ENCODE results near the gene EGLN2.

The EGLN2 gene

GRCh38 chr19:40802300-40803169, 3.5 kb downstream of the EGLN2 start:
- TF ChIP-seq EZH2 (IDR thresholded peaks at IDR 0.05), result no peak
- no peak for TF ChIP-seq POLR2AphosphoS5 (IDR thresholded peaks at IDR 0.05; ENCODE audit: borderline replicate concordance, low read depth, low read length)
- TF ChIP-seq FOXP2 (optimal IDR thresholded peaks at IDR 0.05; ENCODE audit: control extremely low read depth, extremely low read length, insufficient read depth), result no peak
- Histone ChIP-seq H3K9me3 (ENCODE audit: low read depth, low read length) (no peaks in the 10 kb centered on the region), H3K4me3 (peak overlapping the region; percentile 30; the same call in 1 of the 2 replicates), H3K36me3 (ENCODE audit: insufficient read depth, low read length) (peaks cover 54% of the 10 kb centered on the region), H3K27ac (no peak overlapping the region), H3K9ac (ENCODE audit: insufficient read length) (peak overlapping the region; percentile 33)
- DNase-seq (ENCODE audit: low read depth, low spot score), result no peak

GRCh38 chr19:40803170-40803856, 4.3 kb downstream of the EGLN2 start:
- TF ChIP-seq EZH2 (IDR thresholded peaks at IDR 0.05), result no peak
- TF ChIP-seq POLR2AphosphoS5 (IDR thresholded peaks at IDR 0.05; ENCODE audit: borderline replicate concordance, low read depth, low read length), result no peak
- no peak for TF ChIP-seq FOXP2 (optimal IDR thresholded peaks at IDR 0.05; ENCODE audit: control extremely low read depth, extremely low read length, insufficient read depth)
- peaks cover 62% of the 10 kb centered on the region for H3K36me3 ChIP-seq (ENCODE audit: insufficient read depth, low read length)
- 0 out of 2 replicates have a peak overlapping the region, but pooled peaks have one; percentile 2 for H3K27ac ChIP-seq
- no peak overlapping the region for H3K9ac ChIP-seq (ENCODE audit: insufficient read length)
- no peaks in the 10 kb centered on the region for H3K9me3 ChIP-seq (ENCODE audit: low read depth, low read length)
- no peak overlapping the region for H3K4me3 ChIP-seq
- no peak for DNase-seq (ENCODE audit: low read depth, low spot score)

- no peak overlapping the region for H3K9ac ChIP-seq (ENCODE audit: insufficient read length)
- TF ChIP-seq POLR2AphosphoS5 (IDR thresholded peaks at IDR 0.05; ENCODE audit: borderline replicate concordance, low read depth, low read length) (no peak), EZH2 (IDR thresholded peaks at IDR 0.05) (no peak), FOXP2 (optimal IDR thresholded peaks at IDR 0.05; ENCODE audit: control extremely low read depth, extremely low read length, insufficient read depth) (no peak)
- H3K27ac ChIP-seq, result peak overlapping the region; percentile 36; the same call in 1 of the 2 replicates
- DNase-seq (ENCODE audit: low read depth, low spot score), result no peak
- H3K9me3 ChIP-seq (ENCODE audit: low read depth, low read length), result no peaks in the 10 kb centered on the region
- no peak overlapping the region for H3K4me3 ChIP-seq
- peaks cover 63% of the 10 kb centered on the region for H3K36me3 ChIP-seq (ENCODE audit: insufficient read depth, low read length)
Observed at GRCh38 chr19:40803857-40804782, 5.1 kb downstream of the EGLN2 start.

GRCh38 chr19:40804783-40805242, 5.8 kb downstream of the EGLN2 start:
- TF ChIP-seq EZH2 (IDR thresholded peaks at IDR 0.05), result no peak
- TF ChIP-seq FOXP2 (optimal IDR thresholded peaks at IDR 0.05; ENCODE audit: control extremely low read depth, extremely low read length, insufficient read depth), result no peak
- TF ChIP-seq POLR2AphosphoS5 (IDR thresholded peaks at IDR 0.05; ENCODE audit: borderline replicate concordance, low read depth, low read length), result no peak
- no peak overlapping the region for H3K4me3 ChIP-seq
- H3K9ac ChIP-seq (ENCODE audit: insufficient read length), result no peak overlapping the region
- DNase-seq (ENCODE audit: low read depth, low spot score), result no peak
- H3K27ac ChIP-seq, result peak overlapping the region; percentile 36; the same call in 1 of the 2 replicates
- peaks cover 63% of the 10 kb centered on the region for H3K36me3 ChIP-seq (ENCODE audit: insufficient read depth, low read length)
- H3K9me3 ChIP-seq (ENCODE audit: low read depth, low read length), result no peaks in the 10 kb centered on the region

GRCh38 chr19:40805258-40805868, 6.4 kb downstream of the EGLN2 start:
- H3K9me3 ChIP-seq (ENCODE audit: low read depth, low read length), result no peaks in the 10 kb centered on the region
- no peak for TF ChIP-seq FOXP2 (optimal IDR thresholded peaks at IDR 0.05; ENCODE audit: control extremely low read depth, extremely low read length, insufficient read depth)
- TF ChIP-seq EZH2 (IDR thresholded peaks at IDR 0.05), result no peak
- TF ChIP-seq POLR2AphosphoS5 (IDR thresholded peaks at IDR 0.05; ENCODE audit: borderline replicate concordance, low read depth, low read length), result no peak; the same call in 1 of the 2 replicates
- no peak for DNase-seq (ENCODE audit: low read depth, low spot score)
- peaks cover 58% of the 10 kb centered on the region for H3K36me3 ChIP-seq (ENCODE audit: insufficient read depth, low read length)
- no peak overlapping the region for H3K27ac ChIP-seq
- H3K9ac ChIP-seq (ENCODE audit: insufficient read length), result no peak overlapping the region
- no peak overlapping the region for H3K4me3 ChIP-seq

GRCh38 chr19:40806423-40807146, 7.6 kb downstream of the EGLN2 start:
- no peak overlapping the region for H3K4me3 ChIP-seq
- peaks cover 45% of the 10 kb centered on the region for H3K36me3 ChIP-seq (ENCODE audit: insufficient read depth, low read length)
- peak; percentile 77 for DNase-seq (ENCODE audit: low read depth, low spot score)

More at GRCh38 chr19:40806423-40807146, 7.6 kb downstream of the EGLN2 start:
- Histone ChIP-seq H3K27ac (no peak overlapping the region; the same call in 1 of the 2 replicates), H3K9me3 (ENCODE audit: low read depth, low read length) (no peaks in the 10 kb centered on the region), H3K9ac (ENCODE audit: insufficient read length) (no peak overlapping the region)
- no peak for TF ChIP-seq EZH2 (IDR thresholded peaks at IDR 0.05)
- peak; percentile 52 for TF ChIP-seq FOXP2 (optimal IDR thresholded peaks at IDR 0.05; ENCODE audit: control extremely low read depth, extremely low read length, insufficient read depth)
- no peak; the same call in 1 of the 2 replicates for TF ChIP-seq POLR2AphosphoS5 (IDR thresholded peaks at IDR 0.05; ENCODE audit: borderline replicate concordance, low read depth, low read length)
